Osteoblast (primary cell): ENCODE results near the gene PRIM2. TPM values are rescaled to one million over a fixed set of nuclear protein-coding genes. Genes with fewer than 3 reads are reported as not detected.
A peak's percentile ranks its signal among the peaks of the same experiment; 100 is the strongest.
"Not testable (repeated sequence)": the region's sequence is repeated elsewhere in the genome, so short reads cannot be mapped to it uniquely, and the experiment has no call there.

Experiments used
- DNase-seq: peaks from one replicate; pipeline ENCODE4 v3.0.0; 2011; ENCODE audit warnings: low spot score, mixed read lengths; ENCODE audit not compliant: insufficient read length; ENCODE audit errors: missing footprints
- H2AFZ ChIP-seq: 2 replicates; pipeline ENCODE4 v1.6.0; 2011; ENCODE audit warnings: mild to moderate bottlenecking, low read length
- H3K27ac ChIP-seq: 2 replicates; pipeline ENCODE4 v1.5.1; 2011; ENCODE audit warnings: mild to moderate bottlenecking, low read depth, low read length, moderate library complexity
- H3K27me3 ChIP-seq: 2 replicates; pipeline ENCODE4 v1.6.0; 2012; ENCODE audit warnings: mild to moderate bottlenecking, control low read depth, inconsistent platforms, low read length, moderate library complexity; ENCODE audit not compliant: insufficient read depth
- H3K36me3 ChIP-seq: 2 replicates; pipeline ENCODE4 v1.5.1; 2011; ENCODE audit warnings: mild to moderate bottlenecking, low read length, control low read depth, moderate library complexity; ENCODE audit not compliant: insufficient read depth
- H3K4me1 ChIP-seq: 2 replicates; pipeline ENCODE4 v1.5.1; 2011; ENCODE audit warnings: mild to moderate bottlenecking, low read length, control low read depth, moderate library complexity; ENCODE audit not compliant: insufficient read depth
- H3K4me2 ChIP-seq: 2 replicates; pipeline ENCODE4 v1.6.0; 2011; ENCODE audit warnings: mild to moderate bottlenecking, low read length; ENCODE audit not compliant: insufficient read depth
- H3K4me3 ChIP-seq: fragments of 200-600 bp; sonication (generic); 3 replicates; pipeline ENCODE4 v1.5.1; 2012; ENCODE audit warnings: mild to moderate bottlenecking, low read length, inconsistent platforms; ENCODE audit not compliant: insufficient read depth
- H3K79me2 ChIP-seq: 2 replicates; pipeline ENCODE4 v1.6.0; 2012; ENCODE audit warnings: mild to moderate bottlenecking, low read length, control low read depth, inconsistent platforms; ENCODE audit not compliant: insufficient read depth
- H3K9me3 ChIP-seq: 2 replicates; pipeline ENCODE4 v1.5.1; 2011; ENCODE audit warnings: low read depth, low read length, control low read depth
- H4K20me1 ChIP-seq: 2 replicates; pipeline ENCODE4 v1.6.0; 2012; ENCODE audit warnings: mild to moderate bottlenecking, low read length, control low read depth; ENCODE audit not compliant: insufficient read depth
- CTCF ChIP-seq: IDR thresholded peaks from 2 replicates; pipeline ENCODE4 v1.5.1; 2011; ENCODE audit warnings: mild to moderate bottlenecking, low read depth, low read length, moderate library complexity; ENCODE audit errors: extremely low read depth
- total RNA-seq: library from RNA; depleted of rRNA; stranded (reverse); fragments of >200 nt; gene quantifications from 2 replicates; pipeline ENCODE4 v1.2.3, GENCODE V29; 2012

The PRIM2 gene
- total RNA-seq, 1 donor = 30.0 TPM

- not testable (repeated sequence) for H3K9me3 ChIP-seq, H2AFZ ChIP-seq, H3K27me3 ChIP-seq, H4K20me1 ChIP-seq, H3K4me3 ChIP-seq, H3K27ac ChIP-seq, H3K4me2 ChIP-seq, DNase-seq, H3K36me3 ChIP-seq
- peaks cover 23% of the 10 kb centered on the region for H3K79me2 ChIP-seq
- peaks cover 17% of the 10 kb centered on the region for H3K4me1 ChIP-seq
Observed at GRCh38 chr6:57419341-57419740, 101.9 kb downstream of the PRIM2 start.

- DNase-seq = peak; percentile 5
- Histone ChIP-seq H3K9me3 (no peaks in the 10 kb centered on the region), H3K4me3 (no peak overlapping the region), H3K27ac (no peak overlapping the region), H4K20me1 (no peaks in the 10 kb centered on the region), H3K4me2 (no peak overlapping the region), H3K27me3 (no peaks in the 10 kb centered on the region), H3K4me1 (peaks cover 17% of the 10 kb centered on the region), H3K36me3 (no peaks in the 10 kb centered on the region), H2AFZ (no peak overlapping the region), H3K79me2 (peaks cover 23% of the 10 kb centered on the region)
- TF ChIP-seq CTCF = no peak
Observed at GRCh38 chr6:57421503-57421902, 104.1 kb downstream of the PRIM2 start.

GRCh38 chr6:57423468-57423867 is 106.0 kb downstream of the PRIM2 start:
- Histone ChIP-seq H2AFZ (peak overlapping the region; percentile 48), H3K4me2 (peak overlapping the region; percentile 26), H3K4me1 (peaks cover 17% of the 10 kb centered on the region), H3K4me3 (no peak overlapping the region), H4K20me1 (no peaks in the 10 kb centered on the region), H3K36me3 (no peaks in the 10 kb centered on the region), H3K79me2 (peaks cover 23% of the 10 kb centered on the region), H3K9me3 (no peaks in the 10 kb centered on the region), H3K27ac (peak overlapping the region; percentile 13), H3K27me3 (no peaks in the 10 kb centered on the region)
- TF ChIP-seq CTCF = no peak
- DNase-seq = peak; percentile 9

- not testable (repeated sequence) for H3K9me3 ChIP-seq, DNase-seq, H2AFZ ChIP-seq, H3K4me3 ChIP-seq, H3K36me3 ChIP-seq, H4K20me1 ChIP-seq, H3K27me3 ChIP-seq
- H3K27ac ChIP-seq = peak overlapping the region; percentile 77
- H3K79me2 ChIP-seq = peaks cover 26% of the 10 kb centered on the region
- peak overlapping the region; percentile 52 for H3K4me2 ChIP-seq
- H3K4me1 ChIP-seq = peaks cover 32% of the 10 kb centered on the region
Observed at GRCh38 chr6:57431742-57432141, 114.3 kb downstream of the PRIM2 start.

- H3K79me2 ChIP-seq = peaks cover 26% of the 10 kb centered on the region
- no peaks in the 10 kb centered on the region for H3K27me3 ChIP-seq
- no peaks in the 10 kb centered on the region for H3K36me3 ChIP-seq
- H3K4me3 ChIP-seq = no peak overlapping the region
- peak overlapping the region; percentile 52 for H3K4me2 ChIP-seq
- peak overlapping the region; percentile 77 for H3K27ac ChIP-seq
- no peaks in the 10 kb centered on the region for H3K9me3 ChIP-seq
- TF ChIP-seq CTCF = no peak
- DNase-seq = no peak
- no peak overlapping the region for H2AFZ ChIP-seq
- no peaks in the 10 kb centered on the region for H4K20me1 ChIP-seq
- H3K4me1 ChIP-seq = peaks cover 32% of the 10 kb centered on the region
Observed at GRCh38 chr6:57432157-57432556, 114.7 kb downstream of the PRIM2 start.
